GM18511 (cell line): ENCODE results near the gene RBM43.
"Not testable (repeated sequence)": the region's sequence is repeated elsewhere in the genome, so short reads cannot be mapped to it uniquely, and the experiment has no call there.

Experiments used
- ATAC-seq: cut with Tn5 transposase; IDR thresholded peaks from one replicate; pipeline ENCODE4 v1.9.1; 2021; ENCODE audit warnings: mild to moderate bottlenecking, moderate library complexity; ENCODE audit not compliant: unreplicated experiment

RBM43 gene

DNA sequence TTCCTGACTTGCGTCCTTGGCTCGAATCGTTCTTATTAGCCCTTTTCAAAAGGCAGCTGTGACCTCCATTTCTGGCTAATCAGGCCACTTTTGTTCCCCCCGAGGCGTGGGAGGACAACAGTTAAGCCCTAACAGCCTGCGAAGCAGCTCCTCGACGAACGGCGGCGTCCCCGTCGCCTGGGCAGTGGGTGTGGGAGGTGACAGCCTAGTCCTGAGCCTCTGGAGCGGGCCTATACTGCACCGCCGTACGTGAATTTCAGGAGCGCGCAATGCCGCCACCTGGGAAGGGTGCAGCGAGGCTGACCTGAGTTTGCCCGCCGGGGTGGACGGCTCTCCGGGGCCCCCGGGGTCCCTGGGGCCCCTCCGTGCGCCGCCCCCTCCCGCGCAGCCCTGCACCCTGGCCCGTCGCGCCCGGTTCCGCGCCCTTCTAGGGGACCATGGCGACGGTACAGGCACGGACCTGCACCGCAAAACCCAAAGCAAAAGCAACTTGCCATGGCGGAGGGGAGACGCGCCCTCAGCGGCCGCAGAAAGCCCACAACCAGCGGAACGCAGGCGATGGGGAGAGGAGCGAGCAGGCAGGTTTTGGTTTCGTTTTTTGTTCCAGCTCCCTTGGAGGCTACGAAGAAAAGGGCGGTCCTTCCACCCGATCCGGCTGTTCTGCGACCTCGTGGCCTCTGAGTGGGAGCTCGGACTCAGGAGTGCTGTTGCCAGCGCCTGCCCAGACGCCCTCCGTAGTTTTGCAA lies at the start of gene RBM43:
Gene RBM43 (minus strand): TSS at position 633 of the 746 bp plus-strand sequence. CDS start 136 bp downstream, at position 497.
- peak; percentile 91 for ATAC-seq

DNA sequence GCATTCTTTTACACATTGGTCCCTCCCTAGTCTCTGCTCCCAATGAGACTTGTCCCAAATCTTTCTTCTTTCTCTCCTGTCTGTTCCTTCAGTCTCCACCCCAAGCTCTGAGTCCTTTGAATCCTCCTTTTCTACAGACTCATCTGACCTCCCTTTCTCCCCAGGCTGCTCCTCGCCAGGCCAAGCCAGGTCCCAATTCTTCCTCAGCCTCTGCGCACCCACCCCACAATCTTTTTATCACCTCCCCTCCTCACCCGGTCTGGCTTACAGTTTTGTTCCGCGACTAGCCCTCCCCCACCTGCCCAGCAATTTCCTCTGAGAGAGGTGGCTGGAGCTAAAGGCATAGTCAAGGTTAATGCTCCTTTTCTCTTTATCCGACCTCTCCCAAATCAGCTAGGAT lies 48.6 kb upstream of the RBM43 start:
- ATAC-seq, result not testable (repeated sequence)

DNA sequence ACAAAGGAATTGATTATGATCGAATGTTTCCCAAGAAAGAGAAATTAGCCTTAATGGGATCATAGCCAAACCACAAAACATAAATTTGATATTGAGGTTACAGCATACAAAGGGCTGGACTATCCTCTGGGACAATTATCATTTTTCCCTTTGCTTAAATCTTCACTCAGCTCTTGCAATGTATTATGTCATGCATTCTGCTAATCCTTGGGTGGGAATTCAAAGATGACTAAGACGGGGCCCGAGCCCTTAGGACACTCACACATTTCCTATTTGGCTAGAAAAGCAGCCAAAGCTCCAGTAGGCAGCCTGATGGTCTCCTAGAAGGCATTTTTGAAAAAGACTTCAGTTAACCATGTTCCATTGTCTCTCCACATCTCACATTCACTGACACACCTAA lies 45.0 kb upstream of the RBM43 start:
- no peak for ATAC-seq

DNA sequence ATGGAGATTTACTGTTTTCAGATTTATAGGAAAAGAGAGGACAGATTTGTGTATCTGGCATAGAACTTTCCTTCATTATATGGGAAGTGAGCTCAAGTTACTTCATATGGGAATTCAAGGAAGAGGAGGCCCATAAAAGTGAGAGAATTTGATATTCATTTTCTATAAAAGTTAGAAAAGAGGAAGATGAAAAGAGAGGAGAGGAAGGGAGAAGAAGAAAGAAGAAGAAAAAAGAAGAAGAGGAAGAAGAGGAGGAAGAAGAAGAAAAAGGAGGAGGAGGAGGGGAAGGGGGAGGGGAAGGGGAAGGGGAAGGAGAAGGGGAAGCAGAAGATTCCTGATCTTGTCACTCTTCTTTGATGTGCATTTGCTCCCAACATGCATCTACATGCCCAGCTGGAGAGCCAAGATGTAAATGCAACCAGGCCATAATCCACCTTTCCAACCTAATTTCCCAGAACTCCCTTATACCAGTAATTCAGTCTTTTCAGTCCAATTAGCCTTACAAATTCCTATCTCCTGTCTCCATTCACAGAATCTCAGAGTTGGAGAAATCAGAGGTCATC lies 43.5 kb upstream of the RBM43 start:
- no peak for ATAC-seq

DNA sequence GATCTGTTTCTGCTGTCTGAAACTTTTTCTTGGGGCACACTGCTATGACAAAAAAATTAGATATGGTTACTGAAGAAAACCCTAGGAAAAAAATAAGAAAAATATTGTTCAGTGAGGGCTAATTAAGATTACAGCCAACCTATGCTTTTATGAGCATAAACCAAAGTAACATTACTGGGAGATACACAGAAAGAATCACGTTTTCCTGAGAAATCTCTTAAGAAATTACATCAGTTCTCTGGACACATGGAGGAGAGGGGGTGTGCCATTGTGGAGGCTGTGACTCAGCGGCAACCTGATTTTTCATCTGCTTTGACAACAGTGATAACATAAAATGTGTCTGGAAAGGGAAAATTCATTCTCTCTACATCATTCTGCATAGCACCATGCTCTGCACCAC lies 41.2 kb upstream of the RBM43 start:
- ATAC-seq, result no peak

DNA sequence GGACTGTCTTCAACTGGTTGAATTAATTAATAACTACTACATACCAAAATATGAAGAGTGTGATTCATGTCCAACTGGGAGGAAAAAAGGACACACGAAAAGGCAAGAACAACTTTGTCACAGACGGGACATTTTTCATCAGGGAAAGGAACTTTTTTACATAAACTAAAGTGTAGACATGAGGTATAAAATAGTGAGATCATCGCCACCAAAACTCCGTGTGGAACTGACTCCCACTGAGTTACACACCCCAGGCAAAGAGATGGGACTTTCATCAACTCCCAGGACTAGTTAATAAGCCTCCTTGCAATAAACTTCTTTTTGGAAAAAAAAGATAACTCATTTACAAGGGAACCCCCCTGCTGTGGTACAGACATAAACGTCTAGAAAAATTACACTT lies 40.7 kb upstream of the RBM43 start:
- ATAC-seq, result no peak

DNA sequence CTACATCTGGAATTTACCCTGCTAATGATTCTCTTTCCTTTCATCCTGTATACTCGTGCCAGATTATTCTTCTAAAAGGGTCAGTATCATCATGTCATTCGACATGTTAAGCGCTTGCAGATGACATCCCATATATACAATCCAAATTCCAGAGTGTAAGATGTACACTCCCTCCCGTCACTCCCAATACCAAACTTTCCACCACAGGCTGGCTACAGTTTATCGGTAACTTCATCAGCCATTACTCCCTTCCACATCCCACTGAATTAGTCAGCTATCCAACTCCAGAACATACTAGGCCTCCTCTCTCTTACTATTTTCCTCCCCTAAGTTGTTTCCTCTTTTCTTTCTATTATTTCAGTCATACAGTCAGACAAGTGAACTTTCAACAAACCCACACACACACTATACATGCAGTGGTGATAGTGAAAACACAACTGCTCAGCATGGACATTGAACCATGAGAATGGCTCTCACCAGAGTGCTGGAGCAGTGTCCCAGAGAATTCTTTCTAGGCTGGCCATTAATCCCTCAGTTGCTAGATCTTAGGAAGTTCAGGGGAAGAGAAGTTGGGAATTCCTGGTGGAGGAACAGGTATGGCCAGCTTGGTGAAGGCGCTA lies 38.4 kb upstream of the RBM43 start:
- no peak for ATAC-seq

DNA sequence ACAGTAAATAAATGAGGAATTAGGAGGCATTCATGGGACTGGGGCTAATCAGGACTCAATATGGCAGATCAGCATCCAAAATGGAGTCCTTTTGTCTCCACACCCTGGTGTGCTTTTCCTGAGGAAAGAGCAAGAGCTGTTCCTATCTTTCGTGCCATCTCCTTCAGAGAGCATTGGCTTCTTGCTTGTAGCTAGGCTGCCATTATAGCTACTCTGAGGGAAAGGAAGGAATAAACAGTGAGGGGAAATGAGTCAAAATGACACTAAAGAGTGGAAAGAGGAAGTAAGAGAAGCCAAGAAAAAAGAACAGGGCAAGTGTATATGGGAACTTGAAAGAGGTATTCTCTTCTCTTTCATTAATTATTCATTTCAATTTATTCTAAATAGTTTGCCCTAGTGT lies 36.2 kb upstream of the RBM43 start:
- ATAC-seq, result peak; percentile 98

DNA sequence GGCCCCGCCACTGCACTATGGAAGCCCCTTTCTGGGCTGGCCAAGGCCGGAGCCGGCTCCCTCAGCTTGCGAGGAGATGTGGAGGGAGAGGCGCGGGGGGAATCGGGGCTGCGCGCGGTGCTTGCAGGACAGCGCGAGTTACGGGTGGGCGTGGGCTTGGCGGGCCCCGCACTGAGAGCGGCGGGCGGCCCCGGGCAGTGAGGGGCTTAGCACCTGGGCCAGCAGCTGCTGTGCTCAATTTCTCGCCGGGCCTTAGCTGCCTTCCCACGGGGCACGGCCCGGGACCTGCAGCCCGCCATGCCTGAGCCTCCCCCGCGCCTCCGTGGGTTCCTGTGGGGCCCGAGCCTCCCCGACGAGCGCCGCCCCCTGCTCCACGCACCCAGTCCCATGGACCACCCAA lies 34.3 kb upstream of the RBM43 start:
- not testable (repeated sequence) for ATAC-seq

DNA sequence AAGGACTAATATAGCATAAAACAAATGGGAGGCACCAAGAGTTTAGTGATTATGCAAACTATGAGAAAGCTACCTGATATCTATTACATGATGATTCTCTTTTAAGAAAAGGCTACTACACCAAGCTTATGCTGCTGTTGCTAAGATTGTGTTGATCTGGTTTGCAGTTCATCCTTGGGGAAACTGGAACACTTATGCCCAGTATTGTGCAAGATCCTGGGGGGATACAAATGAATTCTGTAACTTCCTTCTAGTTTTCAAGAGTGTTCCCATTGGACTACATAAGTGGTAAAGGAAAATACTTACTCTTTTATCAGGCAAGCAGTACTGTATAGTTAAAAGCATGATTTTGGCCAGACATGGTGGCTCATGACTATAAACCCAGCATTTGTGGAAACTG lies 30.9 kb upstream of the RBM43 start:
- no peak for ATAC-seq

DNA sequence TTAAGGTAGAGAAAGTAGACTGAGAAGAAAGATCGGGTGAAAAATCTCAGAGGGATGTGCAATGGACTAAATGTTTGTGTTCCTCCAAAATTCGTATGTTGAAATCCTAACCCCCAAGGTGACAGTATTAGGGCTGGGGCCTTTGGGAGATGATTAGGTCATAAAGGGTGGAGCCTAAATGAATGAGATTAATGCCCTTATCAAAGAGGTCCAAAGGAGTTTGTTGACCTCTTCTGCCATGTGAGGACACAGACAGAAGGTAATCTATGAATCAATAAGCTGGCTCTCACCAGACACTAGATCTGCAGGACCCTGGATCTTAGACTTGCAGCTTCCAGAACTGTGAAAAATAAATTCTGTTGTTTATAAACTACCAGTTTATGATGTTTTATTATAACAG lies 30.5 kb upstream of the RBM43 start:
- ATAC-seq, result no peak

DNA sequence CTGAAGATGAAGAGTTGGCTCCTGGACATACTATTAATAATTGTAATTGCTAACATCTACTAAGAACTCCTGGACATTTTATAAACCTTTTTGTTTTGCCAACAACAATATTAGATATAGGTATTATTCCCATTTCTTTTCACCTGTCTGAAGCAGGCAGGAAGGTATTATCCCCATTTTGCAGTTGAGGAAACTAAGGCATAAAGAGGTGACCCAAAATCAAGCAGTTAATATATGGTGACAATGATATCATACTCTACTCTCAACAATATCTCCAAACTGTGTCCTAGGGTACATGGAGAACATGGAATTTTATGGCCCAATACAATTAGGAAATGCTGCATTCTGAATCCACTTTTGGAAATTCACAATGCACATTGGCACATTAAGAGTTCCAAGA lies 29.6 kb upstream of the RBM43 start:
- no peak for ATAC-seq

DNA sequence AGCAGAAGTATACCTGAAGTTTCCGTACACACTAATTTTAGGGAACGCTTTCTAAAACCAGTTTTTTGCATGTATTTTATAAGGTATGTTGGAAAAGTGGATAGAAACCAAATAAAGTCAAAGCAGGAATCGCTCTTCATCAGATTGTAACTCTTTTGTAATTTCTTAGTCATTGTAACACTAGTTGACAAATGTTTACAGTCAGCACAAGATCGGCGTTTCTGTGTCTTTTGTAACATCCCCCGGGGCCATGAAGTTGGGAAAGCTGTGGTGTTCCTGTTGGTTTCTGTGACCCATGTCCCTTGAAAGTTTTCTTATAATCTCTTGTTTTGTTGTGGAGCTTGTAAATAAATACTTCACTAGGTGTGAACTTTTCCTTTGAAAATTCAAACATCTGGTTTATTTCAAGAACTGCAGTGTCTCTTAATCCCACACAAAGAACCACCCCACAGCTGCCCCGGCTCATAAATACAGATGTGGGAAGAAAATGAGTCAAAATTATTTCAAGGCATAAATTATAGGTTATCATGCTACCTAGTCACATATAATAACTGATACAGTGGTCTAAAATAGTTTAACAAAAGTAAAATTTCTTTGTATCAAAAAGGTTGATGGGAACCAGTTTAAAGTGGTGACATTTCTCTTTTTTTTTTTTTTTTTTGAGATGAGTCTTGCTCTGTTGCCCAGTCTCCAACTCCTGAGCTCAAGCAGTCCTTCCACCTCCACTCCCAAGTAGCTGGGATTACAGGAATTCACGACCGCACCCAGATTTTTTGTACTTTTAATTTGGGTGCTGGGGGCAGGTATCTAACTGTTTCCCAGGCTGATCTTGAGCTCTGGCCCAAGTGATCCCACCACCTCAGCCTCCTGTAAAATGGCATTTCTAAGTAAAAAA lies 28.6 kb upstream of the RBM43 start:
- peak; percentile 21 for ATAC-seq

DNA sequence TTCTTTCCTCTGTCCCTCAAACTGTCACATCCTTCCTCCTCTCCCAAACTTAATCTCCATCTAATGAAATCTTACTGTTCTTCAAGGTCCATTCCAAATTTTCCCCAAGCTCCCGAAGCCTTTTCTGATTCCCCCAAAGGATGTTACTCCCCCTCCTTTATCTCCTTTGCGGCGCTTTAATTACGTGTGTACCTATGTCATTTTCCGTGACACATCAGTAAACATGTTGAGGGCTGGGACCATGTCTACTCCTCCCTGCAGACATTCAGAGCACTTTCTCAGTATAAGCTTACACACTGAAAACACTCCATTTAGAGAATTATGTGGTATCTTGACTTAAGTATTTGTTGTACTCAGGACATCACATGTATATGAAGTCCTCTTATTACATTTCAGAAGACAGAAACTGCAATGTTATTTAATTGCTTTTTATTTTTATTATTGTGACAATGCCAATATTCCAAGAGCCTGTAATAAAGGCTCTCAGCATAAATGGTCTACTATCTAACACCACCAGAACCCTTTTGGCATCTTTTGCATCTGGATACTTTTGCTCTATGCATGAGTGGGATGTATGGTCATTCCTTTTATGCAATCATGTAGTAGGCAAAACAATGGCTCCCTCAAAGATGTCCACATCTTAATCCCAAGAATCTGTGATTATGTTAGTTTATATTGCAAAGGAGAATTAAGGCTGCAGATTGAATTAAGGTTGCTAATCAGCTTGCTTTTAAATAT lies 26.0 kb upstream of the RBM43 start:
- ATAC-seq, result peak; percentile 2

DNA sequence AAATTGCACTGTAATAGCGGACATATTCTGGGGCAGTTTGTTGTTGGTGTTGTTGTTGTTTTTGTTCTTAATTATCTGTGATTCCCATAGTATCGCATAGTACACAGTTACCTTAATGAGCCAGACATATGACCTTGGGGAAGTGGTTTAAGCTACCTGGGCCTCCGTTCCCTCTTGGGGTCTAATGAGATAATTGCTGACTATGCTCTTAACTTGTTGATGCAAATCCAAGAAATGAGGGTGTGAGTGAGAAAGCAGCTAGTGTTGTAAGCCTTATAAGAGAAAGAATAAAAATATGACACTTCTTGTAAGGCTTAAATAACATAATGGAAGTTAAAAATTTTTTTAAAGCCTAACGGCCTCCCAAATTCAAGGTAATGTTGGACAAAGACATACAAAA lies 20.7 kb upstream of the RBM43 start:
- no peak for ATAC-seq

DNA sequence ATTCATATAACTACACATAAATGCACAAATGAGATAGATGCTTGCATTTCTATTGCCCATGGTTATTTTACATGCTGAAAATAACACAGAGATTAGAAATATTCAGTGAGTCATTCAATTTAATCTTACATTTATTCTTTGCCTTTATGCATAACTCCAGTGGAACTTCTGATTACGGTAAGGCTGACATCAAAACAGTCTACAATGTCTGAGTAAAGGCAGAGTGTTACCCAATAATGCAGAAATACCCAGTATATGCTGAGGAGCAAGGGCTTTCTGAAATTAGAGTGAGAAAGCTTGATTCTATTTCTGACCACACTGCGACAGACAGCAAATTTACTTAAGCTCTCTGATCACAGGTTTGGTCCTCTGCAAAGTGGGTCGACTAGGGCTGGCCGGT lies 18.6 kb upstream of the RBM43 start:
- no peak for ATAC-seq

DNA sequence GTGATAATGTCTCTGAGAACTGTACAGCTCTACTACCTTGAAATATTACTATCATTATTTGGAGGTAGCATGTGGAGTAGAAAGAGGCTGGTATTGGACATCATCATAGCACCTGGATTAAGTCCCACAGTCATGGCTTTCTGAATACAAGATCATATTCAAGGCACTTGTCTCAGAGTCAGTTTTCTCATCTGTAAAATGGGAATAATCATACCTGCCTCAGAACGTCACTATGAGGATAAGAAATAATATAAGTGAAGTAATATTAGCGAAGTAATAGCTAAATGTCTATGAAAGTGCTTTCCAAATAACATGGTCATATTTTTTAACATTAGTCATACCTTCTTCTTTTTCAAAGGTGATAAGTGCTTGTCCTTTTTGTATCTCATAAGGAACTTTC lies 16.8 kb upstream of the RBM43 start:
- no peak for ATAC-seq

DNA sequence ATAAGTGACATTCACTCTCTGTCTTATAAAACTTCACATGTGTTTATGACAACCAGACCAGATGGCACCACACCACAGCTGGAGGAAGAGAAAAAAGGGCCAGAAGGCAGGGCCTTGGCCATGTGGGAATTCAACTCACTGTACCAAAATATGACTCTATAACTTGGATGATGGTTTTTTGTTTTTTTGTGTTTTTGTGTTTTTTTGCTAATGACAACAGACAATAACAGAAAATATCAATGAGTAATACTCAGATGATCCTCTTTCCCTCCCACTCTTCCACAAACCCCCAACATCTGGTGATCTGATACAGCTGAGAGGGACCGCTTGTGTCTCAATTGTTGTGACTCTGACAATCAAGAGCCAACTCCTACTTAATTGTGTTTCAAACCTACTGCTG lies 15.4 kb upstream of the RBM43 start:
- no peak for ATAC-seq

DNA sequence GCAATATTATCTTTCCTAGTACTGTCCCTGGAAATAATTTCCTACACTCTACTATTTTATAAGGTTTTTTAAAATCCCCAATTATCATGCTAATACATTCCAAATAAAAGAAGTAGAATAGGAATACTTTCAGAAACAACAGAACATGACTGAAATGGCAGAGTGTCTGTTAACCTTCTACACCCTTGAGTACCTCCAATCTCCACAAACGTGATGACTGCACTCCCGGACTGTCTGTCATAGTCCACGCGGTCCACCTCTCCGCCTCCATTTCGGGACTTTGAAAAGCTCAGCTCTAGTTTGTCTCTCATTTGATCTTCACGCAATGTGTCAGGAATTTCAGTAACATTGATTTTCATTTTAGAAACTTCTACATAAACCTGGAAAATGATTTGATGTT lies 13.6 kb upstream of the RBM43 start:
- no peak for ATAC-seq

DNA sequence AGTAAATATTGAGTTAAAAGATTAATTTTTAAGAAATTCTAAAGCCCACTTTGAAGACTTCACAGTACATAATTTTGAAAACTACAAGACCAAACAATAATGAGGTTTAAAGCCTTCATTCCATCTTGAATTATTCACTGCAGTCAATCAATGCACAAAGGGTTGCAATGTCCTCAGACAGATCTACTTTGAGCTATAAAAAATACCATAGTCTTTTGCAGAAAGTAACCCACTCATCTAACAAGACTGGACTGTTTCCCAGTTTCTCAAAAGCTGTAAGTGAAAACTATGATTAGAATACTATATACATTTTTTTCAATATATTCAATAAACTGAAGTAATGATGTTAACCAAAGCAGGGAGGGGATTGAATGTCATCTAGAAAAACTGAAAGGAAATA lies 10.2 kb upstream of the RBM43 start:
- ATAC-seq, result no peak
